ENCODE results near the gene RAB13. TPM values are rescaled to one million over a fixed set of nuclear protein-coding genes. Genes with fewer than 3 reads are reported as not detected.

Gene RAB13
- total and polyA plus RNA-seq, 2 donors (not counting 3 experiments of a cell fraction or from before 2014, with no cell fraction given): 76.0 to 124 TPM

DNA sequence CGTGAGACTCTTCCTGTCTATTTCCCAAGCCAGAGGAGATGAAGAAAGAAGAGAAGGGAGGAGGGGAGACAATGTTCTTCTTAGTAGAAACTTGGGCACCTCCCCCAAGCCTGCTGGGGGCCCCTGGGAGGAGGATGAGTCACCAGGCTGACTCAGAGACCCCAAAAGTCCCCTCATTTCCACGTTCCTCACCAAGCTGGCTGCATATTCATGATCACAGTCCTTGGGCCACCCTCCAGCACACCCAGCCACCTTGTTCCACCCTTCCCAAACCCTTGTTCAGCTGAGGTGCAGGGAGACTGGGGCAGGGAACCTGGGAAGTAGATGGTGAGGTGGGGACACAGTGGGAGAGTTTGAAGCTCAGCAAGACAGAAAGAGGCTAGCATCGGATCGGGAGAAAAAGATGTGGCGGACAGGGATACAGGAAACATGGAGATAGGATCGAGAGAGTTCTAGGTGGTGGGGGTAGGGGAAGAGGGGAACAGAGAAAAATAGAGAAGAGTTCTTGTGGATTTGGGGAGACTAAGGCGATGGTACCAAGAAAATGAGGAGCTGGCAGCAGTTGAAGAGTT, 712 bp downstream of the RAB13 start:
- CTCF ChIA-PET: interaction anchor here (1.0 to 2.7 kb wide), 8 partner anchors 8 to 307 kb away, joined by 4 to 65 read pairs (median 14); partner anchors contain the start of genes DENND4B, JTB, NPR1 and SLC39A1
- Histone ChIP-seq H3K36me3 (ENCODE audit: control insufficient read depth in 2 of 2, extremely low read depth in 1 of 2, insufficient read depth in 2 of 2, low read length in 2 of 2) (peaks cover 5 to 10% of the 10 kb centered on the region in 2 experiments), H3K9me3 (replicated peaks; ENCODE audit: control insufficient read depth, insufficient read depth, low read length) (no peaks in the 10 kb centered on the region), H3K4me1 (ENCODE audit: control insufficient read depth, extremely low read depth, insufficient read depth, low read length) (peaks cover 19% of the 10 kb centered on the region), H3K27me3 (ENCODE audit: control insufficient read depth in 2 of 2, insufficient read depth in 2 of 2, low read length in 2 of 2) (no peaks in the 10 kb centered on the region), H3K9me1 (replicated peaks; ENCODE audit: control insufficient read depth, extremely low read depth, insufficient read depth, low read length) (no peaks in the 10 kb centered on the region), H3K79me2 (ENCODE audit: control insufficient read depth, insufficient read depth, low read length) (peaks cover 16% of the 10 kb centered on the region), H3K9ac (replicated peaks; ENCODE audit: extremely low read depth, insufficient read depth, low read length) (peak overlapping the region; percentile 78), H3K4me2 (ENCODE audit: insufficient read depth, low read length) (peak overlapping the region; percentile 91), H3K4me3 (replicated peaks in 1 of 3; ENCODE audit: insufficient read depth in 1 of 3, low read depth in 1 of 3, low read length in 3 of 3) (peak overlapping the region; percentile 66 to 94 (median 81)), H2AFZ (ENCODE audit: low read depth, low read length) (peak overlapping the region; percentile 65), H3K27ac (ENCODE audit: insufficient read depth, low read depth, low read length) (peak overlapping the region; percentile 54), H4K20me1 (replicated peaks; ENCODE audit: control insufficient read depth, extremely low read depth, insufficient read depth, low read length) (no peaks in the 10 kb centered on the region)
- TF ChIP-seq POLR2A (IDR thresholded peaks at IDR 0.05; ENCODE audit: low read depth, low read length) (no peak), EZH2 (IDR thresholded peaks at IDR 0.05; ENCODE audit: borderline replicate concordance, low read depth, low read length, severe bottlenecking) (no peak), JUN (IDR thresholded peaks at IDR 0.05; ENCODE audit: borderline replicate concordance, insufficient read depth, insufficient read length, low read depth) (peak; percentile 60), GATA2 (IDR thresholded peaks at IDR 0.05; ENCODE audit: insufficient read depth, insufficient read length, low read depth, low read length) (no peak), POLR2AphosphoS5 (IDR thresholded peaks at IDR 0.05; ENCODE audit: insufficient read depth, low read depth, low read length) (peak; percentile 39), CTCF (IDR thresholded peaks at IDR 0.05; ENCODE audit: extremely low read depth in 1 of 2, insufficient read depth in 1 of 2, low read depth in 1 of 2, low read length in 2 of 2) (no peak), FOS (IDR thresholded peaks at IDR 0.05; ENCODE audit: borderline replicate concordance, insufficient read depth, low read length) (peak; percentile 89), MYC (IDR thresholded peaks at IDR 0.05; ENCODE audit: low read depth, low read length) (no peak), MAX (IDR thresholded peaks at IDR 0.05; ENCODE audit: insufficient read depth, insufficient read length) (no peak)
- intact Hi-C loops (cut with micrococcal nuclease) (loop anchor here (1.0 to 5.0 kb wide), 2 partner anchors 27 to 287 kb away; partner anchors contain the start of genes CRTC2 and HAX1), dilution Hi-C loops (cut with MboI; ENCODE audit: extremely low pct_ligation_motif_present, low sequenced_read_pairs) (no loop called here)
- FAIRE-seq: peak; percentile 78
- peak; percentile 68 for DNase-seq (ENCODE audit: low read depth, low spot score)
- POLR2A ChIA-PET: no interaction called here
- BruUV-seq (replicated peaks): TSS peak; percentile 26
